OCI-LY3 (cell line): ENCODE data around the gene TRMT61A.

Experiments
- H2AFZ ChIP-seq: fragments of 200-600, 300-600 bp; shearing (Covaris generic); 2 replicates; pipeline ENCODE4 v1.6.0; 2014; ENCODE audit warnings: antibody characterized with exemption, low read depth, low read length
- H3K27ac ChIP-seq: fragments of 200-600, 300-600 bp; sonication (generic); 2 replicates; pipeline ENCODE4 v1.5.1; 2014; ENCODE audit warnings: mild to moderate bottlenecking, low read length, moderate library complexity, mixed read lengths
- H3K27me3 ChIP-seq: fragments of 200-600, 300-600 bp; sonication (generic); 2 replicates; pipeline ENCODE4 v1.6.1; 2014; ENCODE audit warnings: low read depth, low read length, mixed read lengths
- H3K36me3 ChIP-seq: fragments of 200-600, 300-600 bp; sonication (generic); replicated peaks from 2 replicates; pipeline ENCODE3; 2014; ENCODE audit warnings: low read depth, low read length, mixed read lengths
- H3K4me1 ChIP-seq: fragments of 300-600, 200-600 bp; sonication (generic); 2 replicates; pipeline ENCODE4 v1.6.1; 2014; ENCODE audit warnings: low read length, mixed read lengths
- H3K4me2 ChIP-seq: fragments of 200-600, 300-600 bp; sonication (generic); 2 replicates; pipeline ENCODE4 v1.6.1; 2014; ENCODE audit warnings: low read length, mixed read lengths
- H3K4me3 ChIP-seq: fragments of 300-600, 200-600 bp; sonication (generic); 2 replicates; pipeline ENCODE4 v1.5.1; 2014; ENCODE audit warnings: antibody characterized with exemption, mild to moderate bottlenecking, low read length, moderate library complexity
- H3K79me2 ChIP-seq: fragments of 300-600, 200-600 bp; shearing (Covaris generic); 2 replicates; pipeline ENCODE4 v1.6.1; 2014; ENCODE audit warnings: mild to moderate bottlenecking, low read length, mixed read lengths
- H3K9ac ChIP-seq: fragments of 300-600, 200-600 bp; shearing (Covaris generic); 2 replicates; pipeline ENCODE4 v1.6.0; 2014; ENCODE audit warnings: mild to moderate bottlenecking, low read length, moderate library complexity
- H3K9me3 ChIP-seq: fragments of 200-600, 300-600 bp; shearing (Covaris generic); 2 replicates; pipeline ENCODE4 v1.6.1; 2014; ENCODE audit warnings: low read length, mixed read lengths; ENCODE audit not compliant: insufficient read depth
- H4K20me1 ChIP-seq: fragments of 200-600, 300-600 bp; sonication (generic); 2 replicates; pipeline ENCODE4 v1.6.1; 2016; ENCODE audit warnings: low read length, mixed read lengths; ENCODE audit not compliant: insufficient read depth
- CTCF ChIP-seq: fragments of 200-600, 300-600 bp; sonication (generic); IDR thresholded peaks from 2 replicates; pipeline ENCODE4 v1.5.1; 2014; ENCODE audit warnings: antibody characterized with exemption, low read length, low read depth
- EZH2phosphoT487 ChIP-seq: fragments of 200-600 bp; shearing (Covaris generic); IDR thresholded peaks from 2 replicates; pipeline ENCODE4 v1.6.1; 2018; ENCODE audit warnings: antibody characterized with exemption, mixed run types, low read depth

Gene TRMT61A

GRCh38 chr14:103534576-103535061, 5.6 kb downstream of the TRMT61A start:
- Histone ChIP-seq H3K79me2 (peaks cover 34% of the 10 kb centered on the region), H3K27me3 (no peaks in the 10 kb centered on the region), H4K20me1 (peaks cover 3% of the 10 kb centered on the region; the same call in 1 of the 2 replicates), H3K9ac (no peak overlapping the region), H3K4me3 (no peak overlapping the region), H3K36me3 (peaks cover 38% of the 10 kb centered on the region), H3K9me3 (no peaks in the 10 kb centered on the region), H3K4me1 (peaks cover 26% of the 10 kb centered on the region), H3K4me2 (no peak overlapping the region), H2AFZ (no peak overlapping the region), H3K27ac (no peak overlapping the region)
- no peak for TF ChIP-seq CTCF
- no peak for TF ChIP-seq EZH2phosphoT487

GRCh38 chr14:103535081-103535890, 6.3 kb downstream of the TRMT61A start:
- H3K27ac ChIP-seq, result no peak overlapping the region
- no peak overlapping the region for H2AFZ ChIP-seq
- no peaks in the 10 kb centered on the region for H3K9me3 ChIP-seq
- peaks cover 19% of the 10 kb centered on the region for H3K4me1 ChIP-seq
- H3K4me2 ChIP-seq, result no peak overlapping the region
- no peaks in the 10 kb centered on the region for H3K27me3 ChIP-seq
- peaks cover 3% of the 10 kb centered on the region; the same call in 1 of the 2 replicates for H4K20me1 ChIP-seq
- peaks cover 27% of the 10 kb centered on the region for H3K79me2 ChIP-seq
- no peak overlapping the region for H3K4me3 ChIP-seq
- peaks cover 31% of the 10 kb centered on the region for H3K36me3 ChIP-seq
- no peak overlapping the region for H3K9ac ChIP-seq
- TF ChIP-seq CTCF (no peak), EZH2phosphoT487 (no peak)

GRCh38 chr14:103535891-103536565, 7.0 kb downstream of the TRMT61A start:
- no peak overlapping the region for H3K9ac ChIP-seq
- no peak overlapping the region for H3K4me3 ChIP-seq
- no peaks in the 10 kb centered on the region for H3K9me3 ChIP-seq
- H3K27me3 ChIP-seq, result no peaks in the 10 kb centered on the region
- H3K27ac ChIP-seq, result no peak overlapping the region
- peaks cover 24% of the 10 kb centered on the region for H3K36me3 ChIP-seq
- no peak overlapping the region for H2AFZ ChIP-seq
- H3K4me2 ChIP-seq, result no peak overlapping the region
- H4K20me1 ChIP-seq, result peaks cover 2% of the 10 kb centered on the region; the same call in 1 of the 2 replicates
- peaks cover 20% of the 10 kb centered on the region for H3K79me2 ChIP-seq
- peaks cover 12% of the 10 kb centered on the region for H3K4me1 ChIP-seq
- TF ChIP-seq EZH2phosphoT487 (no peak), CTCF (no peak)

GRCh38 chr14:103536693-103537092, 7.7 kb downstream of the TRMT61A start:
- Histone ChIP-seq H3K79me2 (peaks cover 13% of the 10 kb centered on the region), H3K27ac (no peak overlapping the region), H3K9me3 (no peaks in the 10 kb centered on the region), H3K36me3 (peaks cover 17% of the 10 kb centered on the region), H4K20me1 (no peaks in the 10 kb centered on the region), H3K4me1 (peaks cover 5% of the 10 kb centered on the region; the same call in 1 of the 2 replicates), H3K4me3 (no peak overlapping the region), H3K27me3 (no peaks in the 10 kb centered on the region), H3K9ac (no peak overlapping the region), H2AFZ (no peak overlapping the region), H3K4me2 (no peak overlapping the region)
- TF ChIP-seq CTCF, result no peak
- TF ChIP-seq EZH2phosphoT487, result no peak
